Measurements from ENCODE around the gene TBC1D3L. TPM values are rescaled to one million over a fixed set of nuclear protein-coding genes. Genes with fewer than 3 reads are reported as not detected.
"Not testable (repeated sequence)": the region's sequence is repeated elsewhere in the genome, so short reads cannot be mapped to it uniquely, and the experiment has no call there.

Gene TBC1D3L
- total RNA-seq: 100 to 1,000 TPM in 1 of 4 donors, 10 to 100 TPM in 3; 18.1 to 125 (median 23.4) TPM

DNA sequence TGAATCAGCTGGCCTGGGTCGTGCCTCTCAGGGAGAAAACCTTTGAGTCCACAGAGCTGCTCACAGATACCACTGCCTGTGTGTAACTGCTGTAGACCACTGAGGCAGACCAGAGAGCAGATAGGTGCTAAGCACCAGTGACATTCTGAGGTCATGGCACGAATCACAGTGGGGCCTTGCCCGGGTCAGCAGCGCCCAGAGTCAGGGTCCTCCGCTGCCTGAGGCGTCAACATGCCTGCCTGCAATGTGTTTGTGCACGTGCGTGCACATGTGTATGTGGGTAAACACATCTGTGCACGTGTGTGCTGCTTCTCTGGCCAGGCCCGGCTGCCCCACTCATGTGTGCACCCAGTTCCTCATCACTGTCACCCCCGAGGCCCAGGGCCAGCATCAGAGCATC is at the start of gene TBC1D3L:
TSS of gene TBC1D3L (minus strand) at position 101 of the 400 bp plus-strand sequence. CDS start 1,540 bp downstream, outside the sequence.
- H3K27ac ChIP-seq; H3K27me3 ChIP-seq; DNase-seq (ENCODE audit: low spot score in 2 of 2); H3K4me1 ChIP-seq; H3K9me3 ChIP-seq; H3K36me3 ChIP-seq; H3K4me3 ChIP-seq: not testable (repeated sequence)
- WGBS: no CpG with 5 or more reads among the region's 11 CpGs

DNA sequence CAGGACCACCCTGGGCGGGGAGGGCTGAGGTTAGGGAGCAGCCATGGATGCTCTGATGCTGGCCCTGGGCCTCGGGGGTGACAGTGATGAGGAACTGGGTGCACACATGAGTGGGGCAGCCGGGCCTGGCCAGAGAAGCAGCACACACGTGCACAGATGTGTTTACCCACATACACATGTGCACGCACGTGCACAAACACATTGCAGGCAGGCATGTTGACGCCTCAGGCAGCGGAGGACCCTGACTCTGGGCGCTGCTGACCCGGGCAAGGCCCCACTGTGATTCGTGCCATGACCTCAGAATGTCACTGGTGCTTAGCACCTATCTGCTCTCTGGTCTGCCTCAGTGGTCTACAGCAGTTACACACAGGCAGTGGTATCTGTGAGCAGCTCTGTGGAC is 14.8 kb upstream of the TBC1D3L start, which contains the start of gene TBC1D3D:
TSS of gene TBC1D3D (plus strand) at position 301 of the 400 bp plus-strand sequence. CDS start 1,585 bp downstream, outside the sequence.
- DNase-seq (ENCODE audit: low spot score in 2 of 2); H3K36me3 ChIP-seq: not testable (repeated sequence)
- no CpG with 5 or more reads among the region's 11 CpGs for WGBS

More for the DNA sequence above, 14.8 kb upstream of the TBC1D3L start, which contains the start of gene TBC1D3D:
- H3K4me3 ChIP-seq, H3K4me1 ChIP-seq, H3K27me3 ChIP-seq, H3K9me3 ChIP-seq, H3K27ac ChIP-seq: not testable (repeated sequence)

Other genes starting within 250 kb of the TBC1D3L start
- gene HNF1B, start 244.0 kb downstream of the TBC1D3L start, total RNA-seq: not detected
- gene TBC1D3K, start 64.6 kb downstream of the TBC1D3L start, total RNA-seq: not detected
- not detected for gene TBC1D3D, start 14.9 kb upstream of the TBC1D3L start, total RNA-seq
- not detected for gene TBC1D3C, start 79.6 kb upstream of the TBC1D3L start, total RNA-seq
- gene TBC1D3E, start 138.9 kb upstream of the TBC1D3L start, total RNA-seq: not detected
- gene TBC1D3, start 203.5 kb upstream of the TBC1D3L start, total RNA-seq: not detected